ENCODE data around the gene PFKP.
"Not testable (repeated sequence)": the region's sequence is repeated elsewhere in the genome, so short reads cannot be mapped to it uniquely, and the experiment has no call there.

The PFKP gene

DNA sequence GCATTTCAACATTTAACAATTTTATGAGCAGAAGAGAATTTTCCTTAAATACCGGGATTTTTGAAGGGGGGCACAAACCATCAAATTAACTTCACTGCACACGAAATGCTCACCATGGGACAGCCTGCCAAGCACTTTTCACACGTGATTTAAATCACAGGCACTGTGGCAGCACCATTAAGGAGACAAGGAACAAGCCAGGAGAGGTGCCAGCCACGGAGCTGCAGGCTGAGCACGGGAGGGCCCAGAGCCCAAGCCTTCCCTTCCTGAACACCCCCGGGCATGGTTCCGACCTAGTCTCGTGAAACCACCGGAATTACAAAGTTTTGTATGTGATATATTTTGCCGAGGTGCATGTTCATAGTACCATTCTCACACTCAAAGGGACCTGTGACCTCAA, 91.8 kb downstream of the PFKP start:
- no peak for DNase-seq (ENCODE audit: low read depth)

DNA sequence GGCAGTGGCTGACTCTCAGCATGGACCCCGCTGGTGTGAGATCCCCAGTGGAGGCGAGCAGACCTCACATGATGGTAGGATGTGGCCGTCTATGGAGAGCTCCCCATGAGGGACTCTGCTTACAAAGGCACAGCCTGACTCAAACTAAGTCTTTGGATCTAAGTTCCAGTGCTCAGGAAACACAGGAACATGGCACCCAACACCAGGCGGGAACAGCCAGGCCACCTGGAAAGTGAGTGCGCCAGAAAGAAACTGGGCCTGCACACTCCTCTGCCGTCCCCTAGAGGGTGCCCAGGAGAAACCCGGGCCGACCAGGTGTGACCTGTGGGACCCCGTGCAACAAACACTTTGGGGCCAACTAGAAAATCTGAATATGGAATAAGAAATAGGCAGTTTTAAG, 95.2 kb downstream of the PFKP start:
- DNase-seq (ENCODE audit: low read depth), result no peak

DNA sequence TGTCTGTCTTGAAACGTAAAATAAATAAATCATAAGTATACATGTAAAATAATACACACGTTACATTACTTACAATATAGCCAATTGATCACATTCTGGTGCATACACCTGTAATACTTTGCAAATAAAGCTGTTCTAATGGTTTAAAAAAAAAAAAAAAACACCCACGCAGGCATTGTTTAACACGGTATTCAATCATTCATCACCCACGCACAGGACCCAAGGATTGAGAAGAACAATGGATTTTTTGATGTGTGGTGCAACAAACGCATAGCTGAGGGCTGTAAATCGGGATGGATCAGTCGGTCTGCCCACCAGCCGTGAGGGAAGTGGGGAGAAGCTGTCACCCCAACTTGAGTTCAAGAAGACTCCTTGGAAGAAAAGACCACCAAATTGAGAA, 96.5 kb downstream of the PFKP start:
- DNase-seq (ENCODE audit: low read depth), result no peak

DNA sequence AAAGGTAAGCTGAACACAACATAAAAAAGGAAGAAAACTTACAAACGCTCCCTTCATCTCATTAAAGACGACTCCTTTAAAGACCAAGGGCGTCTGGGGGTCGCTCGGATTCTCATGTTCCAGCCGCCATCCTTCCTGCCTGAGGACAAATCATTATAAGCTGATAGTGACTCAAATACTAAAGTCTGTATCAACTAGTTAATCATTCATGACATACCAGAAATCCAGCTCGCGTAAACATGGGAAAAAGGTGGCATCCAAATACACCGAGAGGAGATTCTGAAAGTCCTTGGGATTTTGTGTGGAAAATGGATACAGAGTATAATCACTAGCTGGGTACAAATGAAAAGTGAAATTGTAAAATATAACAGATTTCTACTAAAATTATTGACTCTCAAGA, 97.8 kb downstream of the PFKP start:
- DNase-seq (ENCODE audit: low read depth), result no peak

DNA sequence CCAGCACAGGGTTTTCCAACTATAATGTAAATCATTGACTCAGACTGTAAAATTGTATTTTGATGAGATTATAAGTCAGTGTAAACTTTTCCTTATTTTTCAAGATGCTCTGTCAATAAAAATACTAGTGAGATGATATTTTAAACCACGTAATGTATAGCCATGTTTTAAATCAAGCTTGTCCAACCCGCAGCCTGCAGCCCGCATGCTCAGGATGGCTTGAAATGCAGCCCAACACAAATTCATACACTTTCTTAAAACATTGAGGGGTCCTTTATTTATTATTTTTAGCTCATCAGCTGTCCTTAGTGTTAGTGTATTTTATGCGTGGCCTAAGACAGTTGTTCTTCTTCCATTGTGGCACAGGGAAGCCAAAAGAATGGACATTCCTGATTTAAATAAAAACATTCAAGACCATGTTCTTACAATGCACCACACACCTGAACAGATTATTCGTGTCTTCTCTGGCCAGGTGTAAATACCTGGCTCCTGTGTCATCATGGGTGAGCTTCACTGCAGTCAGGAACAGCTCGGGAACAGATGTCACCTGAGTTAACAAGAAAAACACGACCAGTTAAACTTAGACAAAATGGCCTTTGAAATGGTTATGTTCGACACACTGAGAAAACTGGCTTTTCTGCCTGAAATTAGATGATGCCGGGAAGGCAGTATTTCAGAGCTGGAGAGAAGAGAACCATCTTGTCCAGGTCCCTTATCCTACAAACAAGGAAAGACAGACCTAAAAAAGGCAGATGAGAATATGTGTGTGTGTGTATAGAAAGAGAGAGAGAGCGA, 99.3 kb downstream of the PFKP start:
- no peak for DNase-seq (ENCODE audit: low read depth)

DNA sequence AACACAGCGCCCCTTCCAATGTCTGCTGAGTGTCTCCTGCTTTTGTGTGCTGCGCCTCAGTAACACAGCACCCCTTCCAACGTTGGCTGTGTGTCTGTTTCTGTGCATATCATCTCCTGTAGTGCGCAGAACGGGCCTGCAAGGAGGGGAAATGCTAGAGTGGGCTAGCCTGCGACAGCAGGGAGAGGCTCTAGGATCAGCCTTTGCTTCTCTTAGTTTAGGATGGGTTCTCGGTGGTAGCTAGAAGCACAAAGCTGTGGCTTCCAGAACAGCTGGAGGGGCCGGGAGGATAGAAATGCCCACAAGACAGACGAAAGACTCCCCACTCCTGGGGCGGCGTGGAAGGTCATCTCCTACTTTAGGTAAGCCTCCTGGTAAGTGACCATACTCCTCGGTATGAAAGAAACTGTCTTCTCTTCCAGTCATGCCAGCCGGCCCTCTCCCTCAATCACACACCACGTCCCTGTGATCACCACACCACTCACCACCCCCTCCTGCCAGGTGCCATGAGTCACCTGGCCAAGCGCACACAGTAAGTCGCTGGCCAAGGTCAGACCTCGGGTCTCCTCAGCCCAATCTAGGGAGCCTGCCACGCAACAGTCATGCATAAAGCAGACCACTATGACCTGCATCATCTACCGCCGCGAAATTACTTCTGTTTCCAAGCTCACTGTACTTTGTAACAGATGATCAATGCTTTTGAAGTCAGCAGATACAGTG, 100.4 kb downstream of the PFKP start:
- no peak for DNase-seq (ENCODE audit: low read depth)

DNA sequence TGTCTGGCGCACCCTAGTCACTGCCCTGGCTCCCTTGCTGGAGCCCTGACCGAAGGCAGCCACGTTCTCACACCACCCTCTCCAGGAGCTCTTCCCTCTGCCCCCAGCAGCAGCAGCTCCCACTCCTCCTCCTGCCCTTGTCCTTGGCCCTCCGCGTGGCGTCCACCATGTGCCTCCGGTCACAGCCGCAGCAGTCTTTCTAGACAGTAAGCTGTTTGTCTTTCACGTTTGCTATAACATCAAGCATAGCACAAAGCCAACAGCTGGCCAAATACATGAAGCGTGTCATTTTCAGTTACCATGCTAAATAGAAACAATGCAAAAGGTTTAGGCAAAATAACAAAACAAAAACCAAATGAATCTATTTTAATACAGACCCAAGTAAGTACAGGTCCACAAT, 101.9 kb downstream of the PFKP start:
- DNase-seq (ENCODE audit: low read depth), result no peak

DNA sequence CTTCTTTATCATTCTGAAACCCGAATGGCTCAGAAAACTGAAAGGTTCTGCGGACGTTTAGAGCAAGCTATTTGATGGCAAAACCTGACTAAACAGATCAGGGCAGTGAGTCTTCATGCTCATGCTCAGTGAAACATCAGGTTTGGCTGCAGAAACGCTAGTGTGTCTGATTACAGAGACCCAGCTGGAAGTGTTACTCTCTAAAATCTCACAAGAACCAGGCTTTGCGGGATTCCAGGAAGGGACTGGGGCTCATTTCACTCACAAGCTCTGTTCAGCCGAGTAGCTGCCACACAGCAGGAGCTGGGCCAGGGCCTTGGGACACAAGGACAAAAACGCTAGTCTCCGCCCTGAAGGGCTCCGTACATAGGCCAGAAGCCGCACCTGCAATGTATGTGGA, 102.3 kb downstream of the PFKP start:
- DNase-seq (ENCODE audit: low read depth), result no peak

DNA sequence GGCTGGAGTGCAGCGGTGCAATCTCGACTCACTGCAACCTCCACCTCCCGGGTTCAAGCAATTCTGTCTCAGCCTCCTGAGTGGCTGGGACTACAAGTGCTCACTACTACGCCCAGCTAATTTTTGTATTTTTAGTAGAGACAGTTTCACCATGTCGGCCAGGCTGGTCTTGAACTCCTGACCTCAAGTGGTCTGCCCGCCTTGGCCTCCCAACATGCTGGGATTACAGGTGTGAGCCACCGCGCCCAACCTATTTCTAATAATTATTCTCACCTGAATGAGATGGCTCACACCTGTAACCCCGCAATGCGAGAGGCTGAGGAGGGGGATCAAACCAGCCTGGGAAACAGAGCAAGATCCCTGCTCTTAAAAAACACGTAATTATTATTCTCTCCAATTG, 104.1 kb downstream of the PFKP start:
- not testable (repeated sequence) for DNase-seq (ENCODE audit: low read depth)

DNA sequence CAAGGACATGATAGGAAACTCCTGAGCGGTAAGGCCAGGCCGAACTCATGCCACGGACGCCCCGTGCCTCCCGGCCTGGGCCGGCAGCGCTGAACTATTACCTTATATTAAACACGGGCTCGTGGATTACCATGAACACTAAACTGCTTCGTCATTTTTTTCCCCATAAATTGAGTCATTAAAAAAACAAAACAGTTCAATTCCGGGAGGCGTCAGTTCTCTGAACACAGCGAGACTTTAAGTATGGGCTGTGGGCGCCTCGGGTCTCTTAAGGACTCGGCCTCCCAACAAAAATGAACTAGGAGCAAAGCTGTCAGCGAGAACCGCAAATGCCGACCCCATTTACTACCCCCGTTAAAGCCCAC, 104.7 kb downstream of the PFKP start:
- DNase-seq (ENCODE audit: low read depth), result peak; percentile 30

DNA sequence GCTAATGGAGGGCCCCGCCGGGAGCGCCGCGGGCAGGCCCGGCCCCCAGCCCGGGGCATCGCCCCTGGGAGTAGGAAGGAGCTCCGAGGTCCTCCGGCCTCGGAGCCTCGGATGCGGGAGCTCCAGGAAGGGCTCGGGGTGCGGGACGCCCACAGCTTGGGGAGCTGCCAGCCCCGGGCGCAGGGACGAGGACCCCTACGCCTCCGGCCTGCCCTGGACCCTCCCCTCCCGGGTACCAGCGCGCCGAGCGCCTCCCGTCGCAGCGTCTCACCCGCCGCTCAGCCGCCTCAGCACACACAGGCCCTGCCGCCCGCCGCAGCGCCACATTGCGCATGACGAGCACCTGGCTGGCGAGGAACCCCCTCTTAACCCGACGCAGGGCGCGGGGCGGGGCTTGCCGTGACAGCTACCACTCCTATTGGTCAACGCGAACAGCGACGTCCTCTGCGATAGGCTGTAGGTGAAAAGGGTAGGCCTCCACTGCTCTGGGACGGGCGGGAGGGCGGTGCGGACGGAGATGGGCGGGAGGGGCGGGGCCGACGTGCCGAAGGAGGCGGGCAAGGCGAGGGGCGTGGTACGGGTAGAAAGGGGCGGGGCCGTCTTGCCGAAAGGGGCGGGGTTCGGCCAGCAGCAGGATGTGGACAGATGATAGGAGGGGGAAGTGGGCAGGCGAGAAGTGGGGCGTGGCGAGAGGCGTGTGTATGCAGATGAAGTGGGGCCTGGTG, 105.3 kb downstream of the PFKP start, which contains the start of gene PITRM1:
TSS of gene PITRM1 (minus strand) at position 337 of the 725 bp plus-strand sequence. CDS start at position 327, 10 bp downstream.
- DNase-seq (ENCODE audit: low read depth), result peak; percentile 89

DNA sequence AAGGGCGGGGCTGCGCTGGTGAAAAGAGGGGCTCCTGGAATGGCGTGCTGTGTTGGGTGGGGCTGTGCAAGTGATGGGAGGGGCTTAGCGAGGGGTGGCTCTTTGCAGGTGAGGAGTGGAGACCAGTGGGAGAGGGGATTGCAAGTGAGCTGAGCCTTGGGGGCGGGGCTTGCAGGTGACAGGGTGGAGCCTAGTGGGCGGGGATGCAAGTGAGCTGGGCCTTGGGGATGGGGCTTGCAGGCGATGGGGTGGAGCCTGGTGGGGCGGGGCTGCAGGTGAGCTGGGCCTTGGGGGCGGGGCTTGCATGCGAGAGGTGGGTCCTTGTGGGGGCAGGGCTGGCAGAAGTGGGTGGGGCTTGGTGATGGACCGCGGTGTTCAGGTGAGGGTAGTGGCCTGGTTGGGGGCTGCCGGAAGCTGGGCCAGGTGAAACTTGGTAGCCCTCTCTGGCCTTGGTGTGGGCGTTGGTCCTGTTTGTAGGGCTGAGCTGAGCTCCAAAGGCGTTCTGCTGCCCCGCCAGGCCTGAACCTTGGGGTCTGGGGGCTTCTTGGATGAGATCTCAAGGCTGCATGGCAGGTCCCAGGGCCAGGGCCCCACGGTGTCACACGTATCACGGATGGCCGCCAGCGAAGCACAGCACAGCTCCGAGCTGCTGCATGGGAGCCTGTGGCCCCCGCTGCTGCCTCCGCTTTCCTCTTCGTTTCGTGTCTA, 106.0 kb downstream of the PFKP start:
- no peak for DNase-seq (ENCODE audit: low read depth)

DNA sequence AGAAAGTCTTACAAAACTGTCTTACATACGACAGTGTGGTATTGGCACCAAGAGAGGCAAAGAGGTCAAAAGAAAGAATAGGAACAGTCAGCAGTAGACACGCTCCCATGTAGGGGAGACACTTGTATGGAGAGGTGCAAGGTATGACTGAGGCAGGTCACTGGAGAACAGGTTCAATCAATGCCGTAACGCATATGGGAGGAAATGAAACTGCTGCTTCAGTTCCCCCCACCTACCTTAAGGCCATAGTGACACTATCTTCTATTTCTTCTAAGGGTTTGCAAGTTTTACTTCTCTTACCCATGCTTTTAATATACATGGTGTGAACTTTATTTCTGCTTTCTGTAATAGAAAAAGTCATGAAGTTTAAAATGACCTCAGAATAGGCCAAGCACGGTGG, 110.7 kb downstream of the PFKP start:
- DNase-seq (ENCODE audit: low read depth), result no peak

DNA sequence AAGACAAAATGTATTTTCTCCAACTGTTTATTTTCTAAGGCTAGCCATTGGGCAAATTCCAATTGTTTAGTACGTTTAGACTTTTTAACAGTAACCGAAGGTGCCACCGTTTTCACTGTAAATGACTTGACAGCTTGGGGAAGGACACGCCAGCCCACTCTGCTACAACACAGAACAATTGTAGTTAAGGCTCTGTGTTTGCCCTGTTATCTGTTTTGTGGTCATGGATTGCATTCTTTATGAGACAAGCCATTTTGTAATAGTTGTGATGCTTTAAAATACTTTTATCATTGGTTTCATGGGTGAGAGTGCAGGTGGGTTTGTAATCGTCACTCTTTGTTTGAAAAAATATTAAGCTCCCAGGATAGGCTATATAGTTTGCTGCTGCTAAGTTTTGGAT, 111.8 kb downstream of the PFKP start:
- DNase-seq (ENCODE audit: low read depth), result no peak

DNA sequence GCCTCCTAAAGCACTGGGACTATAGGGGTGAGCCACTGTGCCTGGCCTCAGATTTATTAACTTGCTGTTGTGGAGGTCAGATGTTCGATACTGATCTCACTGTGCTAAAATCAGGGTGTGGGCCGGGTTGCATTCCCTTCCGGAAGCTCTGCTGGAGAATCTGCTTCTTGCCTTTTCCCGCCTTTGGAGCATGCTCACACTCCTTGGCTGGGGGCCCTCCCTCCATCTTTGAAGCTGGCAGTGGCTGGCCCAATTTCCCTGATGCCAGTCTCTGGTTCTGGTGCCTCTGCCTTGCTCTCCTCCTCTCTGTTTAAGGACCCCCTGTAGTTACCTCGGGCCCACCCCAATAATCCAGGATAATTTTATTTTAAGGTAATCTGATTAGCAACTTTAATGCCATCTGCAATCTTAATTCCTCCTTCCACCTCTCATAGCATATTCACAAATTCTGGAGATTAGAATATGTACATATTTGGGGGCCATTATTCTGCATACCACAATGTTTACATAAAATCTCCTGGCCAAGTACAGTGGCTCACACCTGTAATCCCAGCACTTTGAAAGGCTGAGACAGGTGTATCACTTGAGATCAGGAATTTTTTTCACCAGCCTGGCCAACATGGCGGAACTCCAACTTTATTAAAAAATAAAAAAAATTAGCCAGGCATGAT, 113.1 kb downstream of the PFKP start:
- DNase-seq (ENCODE audit: low read depth), result no peak

DNA sequence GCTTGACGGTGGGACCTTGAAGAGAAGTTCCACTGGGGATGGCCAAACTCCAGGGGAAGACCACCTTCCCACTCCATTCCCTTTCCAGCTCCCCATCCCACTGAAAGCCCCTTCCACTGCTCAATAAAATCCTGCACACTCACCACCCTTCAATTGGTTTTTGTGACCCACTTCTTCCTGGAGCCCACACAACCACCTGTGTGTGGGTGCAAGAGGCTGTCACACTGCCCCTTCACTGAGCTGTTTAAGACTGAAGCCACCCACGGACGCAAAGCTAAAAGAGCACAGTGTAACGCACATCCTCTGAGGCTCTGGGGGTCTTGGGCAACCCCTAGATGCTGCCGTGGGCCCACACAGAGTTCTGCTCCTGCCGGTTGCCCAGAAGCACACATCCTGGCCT, 118.0 kb downstream of the PFKP start:
- no peak for DNase-seq (ENCODE audit: low read depth)

DNA sequence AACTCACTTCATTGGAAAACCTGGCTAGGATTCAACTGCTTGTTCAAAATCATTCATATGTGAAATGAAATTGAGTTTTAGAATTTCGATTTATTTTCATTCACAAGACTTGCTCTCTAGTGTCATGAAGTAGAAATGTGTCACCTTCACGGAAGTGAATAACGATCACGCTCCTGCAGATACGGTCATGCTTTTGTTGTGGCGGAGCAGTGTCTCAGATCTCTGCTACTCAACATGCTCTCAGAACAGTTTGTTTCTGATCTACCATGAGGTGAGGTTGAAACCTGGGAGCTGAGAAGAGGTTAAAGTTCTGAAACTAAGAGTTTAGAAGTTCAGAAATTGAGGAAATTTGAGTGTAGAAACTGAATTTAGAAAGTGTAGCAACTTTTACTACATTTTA, 119.0 kb downstream of the PFKP start:
- DNase-seq (ENCODE audit: low read depth), result no peak
